ENCODE data around the gene L3MBTL4.

Gene L3MBTL4

GRCh38 chr18:6373187-6373586 lies 41.5 kb downstream of the L3MBTL4 start:
- TF ChIP-seq CTCF (IDR thresholded peaks at IDR 0.05; ENCODE audit: extremely low read depth, missing control alignments), result no peak
- DNase-seq (ENCODE audit: low spot score), result no peak

- no peak for DNase-seq (ENCODE audit: low spot score)
- TF ChIP-seq CTCF (IDR thresholded peaks at IDR 0.05; ENCODE audit: extremely low read depth, missing control alignments), result no peak
Measured at GRCh38 chr18:6370886-6371635, 43.6 kb downstream of the L3MBTL4 start.

- no peak for TF ChIP-seq CTCF (IDR thresholded peaks at IDR 0.05; ENCODE audit: extremely low read depth, missing control alignments)
- no peak for DNase-seq (ENCODE audit: low spot score)
Measured at GRCh38 chr18:6370410-6370809, 44.3 kb downstream of the L3MBTL4 start.

- TF ChIP-seq CTCF (IDR thresholded peaks at IDR 0.05; ENCODE audit: extremely low read depth, missing control alignments), result no peak
- DNase-seq (ENCODE audit: low spot score), result no peak
Measured at GRCh38 chr18:6368017-6368416, 46.7 kb downstream of the L3MBTL4 start.

GRCh38 chr18:6367208-6367607 lies 47.5 kb downstream of the L3MBTL4 start:
- TF ChIP-seq CTCF (IDR thresholded peaks at IDR 0.05; ENCODE audit: extremely low read depth, missing control alignments), result no peak
- no peak for DNase-seq (ENCODE audit: low spot score)

GRCh38 chr18:6366776-6367175 lies 47.9 kb downstream of the L3MBTL4 start:
- TF ChIP-seq CTCF (IDR thresholded peaks at IDR 0.05; ENCODE audit: extremely low read depth, missing control alignments), result no peak
- DNase-seq (ENCODE audit: low spot score), result no peak

GRCh38 chr18:6365385-6365784 lies 49.3 kb downstream of the L3MBTL4 start:
- no peak for TF ChIP-seq CTCF (IDR thresholded peaks at IDR 0.05; ENCODE audit: extremely low read depth, missing control alignments)
- no peak for DNase-seq (ENCODE audit: low spot score)

Measured in GM20000 (cell line).